Iris pigment epithelial cell (primary cell): ENCODE data around the gene NCOA5.

Experiments
- DNase-seq: peaks from one replicate; pipeline ENCODE4 v3.0.0-alpha.2; 2011; ENCODE audit warnings: low read depth

NCOA5 gene

GRCh38 chr20:46060301-46060881, 29.4 kb downstream of the NCOA5 start:
- no peak for DNase-seq

- DNase-seq, result no peak
Measured at GRCh38 chr20:46058599-46059281, 31.0 kb downstream of the NCOA5 start.

GRCh38 chr20:46057856-46058598, 31.7 kb downstream of the NCOA5 start:
- DNase-seq, result peak; percentile 57

- peak; percentile 41 for DNase-seq
Measured at GRCh38 chr20:46056970-46057855, 32.5 kb downstream of the NCOA5 start.

- DNase-seq, result no peak
Measured at GRCh38 chr20:46056027-46056833, 33.5 kb downstream of the NCOA5 start.

- no peak for DNase-seq
Measured at GRCh38 chr20:46055269-46055668, 34.5 kb downstream of the NCOA5 start.

GRCh38 chr20:46054606-46055005, 35.2 kb downstream of the NCOA5 start:
- DNase-seq, result no peak

GRCh38 chr20:46053416-46053815, 36.3 kb downstream of the NCOA5 start:
- no peak for DNase-seq

GRCh38 chr20:46051556-46052308, 38.0 kb downstream of the NCOA5 start:
- no peak for DNase-seq

- no peak for DNase-seq
Measured at GRCh38 chr20:46050885-46051284, 38.9 kb downstream of the NCOA5 start.

- DNase-seq, result no peak
Measured at GRCh38 chr20:46050444-46050843, 39.3 kb downstream of the NCOA5 start.

GRCh38 chr20:46049815-46050214, 39.9 kb downstream of the NCOA5 start:
- no peak for DNase-seq

- no peak for DNase-seq
Measured at GRCh38 chr20:46049190-46049589, 40.6 kb downstream of the NCOA5 start.

GRCh38 chr20:46047821-46048220, 41.9 kb downstream of the NCOA5 start:
- no peak for DNase-seq

GRCh38 chr20:46046588-46047310, 43.0 kb downstream of the NCOA5 start:
- no peak for DNase-seq

GRCh38 chr20:46044896-46045295, 44.9 kb downstream of the NCOA5 start:
- DNase-seq, result no peak

- DNase-seq, result no peak
Measured at GRCh38 chr20:46043556-46043955, 46.2 kb downstream of the NCOA5 start.

GRCh38 chr20:46040902-46041535, 48.7 kb downstream of the NCOA5 start:
- DNase-seq, result no peak

GRCh38 chr20:46037036-46037435, 52.7 kb downstream of the NCOA5 start:
- DNase-seq, result no peak

- no peak for DNase-seq
Measured at GRCh38 chr20:46036370-46036769, 53.4 kb downstream of the NCOA5 start.
